HepG2 (cell line): ENCODE data around the gene SLC12A9.
A peak's percentile ranks its signal among the peaks of the same experiment; 100 is the strongest.

Experiments
- EP300 ChIP-seq, 3 experiments: sonication (generic) in 1 of 3; formaldehyde crosslinking in 1 of 3; IDR thresholded peaks; 2 replicates each; pipeline versions ENCODE4 v1.5.1 to v1.6.1; 2011 to 2020; ENCODE audit warnings: low read depth in 2 of 3, low read length in 2 of 3, borderline replicate concordance in 1 of 3, improper control_type of control experiment in 1 of 3, mild to moderate bottlenecking in 1 of 3, missing genetic modification reagents in 1 of 3, moderate library complexity in 1 of 3
- MEIS1 ChIP-seq: sonication (generic); formaldehyde crosslinking; IDR thresholded peaks from 2 replicates; pipeline ENCODE4 v1.9.0; 2021; ENCODE audit warnings: mild to moderate bottlenecking, missing genetic modification reagents, moderate library complexity, borderline replicate concordance
- NFRKB ChIP-seq: fragments of 450-650 bp; IDR thresholded peaks from 2 replicates; pipeline ENCODE4 v1.6.1; 2017
- RAD21 ChIP-seq: fragments of 450-650 bp; formaldehyde crosslinking; IDR thresholded peaks from 2 replicates; pipeline ENCODE4 v1.5.0; 2020; ENCODE audit warnings: mild to moderate bottlenecking
- RELA ChIP-seq: sonication (generic); formaldehyde crosslinking; IDR thresholded peaks from 2 replicates; pipeline ENCODE4 v1.4.0; 2020; ENCODE audit warnings: missing genetic modification reagents
- ZBTB7A ChIP-seq: sonication (generic); formaldehyde crosslinking; IDR thresholded peaks from 2 replicates; pipeline ENCODE4 v1.8.0; 2022; ENCODE audit warnings: mild to moderate bottlenecking, missing genetic modification reagents
- ZNF234 ChIP-seq: sonication (generic); formaldehyde crosslinking; conservative IDR thresholded peaks from 2 replicates; pipeline ENCODE4 v1.5.1; 2020; ENCODE audit warnings: mild to moderate bottlenecking, missing genetic modification reagents
- TF ChIP-seq, protein P1 (sequence below): sonication (generic); formaldehyde crosslinking; IDR thresholded peaks from 2 replicates; pipeline ENCODE4 v1.5.0; 2020; ENCODE audit warnings: mild to moderate bottlenecking, missing genetic modification reagents, moderate library complexity
- TF ChIP-seq, protein P2 (sequence below): sonication (generic); formaldehyde crosslinking; IDR thresholded peaks from 2 replicates; pipeline ENCODE4 v1.4.0; 2020; ENCODE audit warnings: mild to moderate bottlenecking, missing genetic modification reagents
- TF ChIP-seq, protein P3 (sequence below): IDR thresholded peaks from 2 replicates; pipeline ENCODE4 v1.6.1; 2016

DNA sequence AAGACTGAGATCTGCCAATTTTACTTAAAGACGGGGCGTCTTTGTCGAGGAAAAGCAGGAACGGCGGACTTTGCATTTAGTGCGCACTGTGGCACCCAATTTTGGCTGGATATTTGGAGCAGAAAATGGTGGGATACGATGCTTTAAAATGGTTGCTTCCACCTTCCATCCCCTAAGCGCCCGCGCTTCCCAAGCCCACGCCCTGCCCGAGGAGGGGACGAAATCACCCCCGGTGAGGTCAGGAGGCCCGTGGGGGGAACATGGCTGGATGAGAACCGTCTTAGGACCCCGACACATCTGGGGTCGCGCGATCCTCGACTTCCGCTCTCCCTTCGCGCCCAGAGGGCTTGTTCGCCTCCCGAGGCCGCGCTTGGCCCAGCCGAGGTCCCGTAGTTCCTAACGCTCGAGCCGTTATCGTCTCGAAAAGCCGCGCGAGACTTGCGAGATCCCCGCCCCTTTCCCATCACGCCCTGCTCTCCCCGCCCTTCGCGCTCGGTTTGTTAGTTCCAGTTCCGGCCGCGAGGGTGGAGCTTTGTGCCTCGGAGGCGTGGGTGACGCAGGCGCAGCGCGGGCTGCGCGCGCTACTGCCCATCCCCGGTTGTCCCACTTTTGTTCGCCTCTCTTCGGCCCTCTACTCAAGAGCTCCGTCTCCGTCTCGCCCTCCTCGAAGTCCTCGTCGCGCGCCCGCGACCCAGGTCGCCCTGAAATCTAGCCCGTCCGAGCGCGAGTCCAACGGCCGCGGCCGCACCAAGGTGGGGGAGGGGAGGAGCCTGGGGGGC lies 22.3 kb downstream of the SLC12A9 start, which contains the start of gene SRRT:
- peak; percentile 84 for TF ChIP-seq MEIS1 (CRISPR knock-in tag)
- no peak; the same call in 1 of the 2 replicates for TF ChIP-seq RAD21 (CRISPR knock-in tag)
- TF ChIP-seq, protein P1, sequence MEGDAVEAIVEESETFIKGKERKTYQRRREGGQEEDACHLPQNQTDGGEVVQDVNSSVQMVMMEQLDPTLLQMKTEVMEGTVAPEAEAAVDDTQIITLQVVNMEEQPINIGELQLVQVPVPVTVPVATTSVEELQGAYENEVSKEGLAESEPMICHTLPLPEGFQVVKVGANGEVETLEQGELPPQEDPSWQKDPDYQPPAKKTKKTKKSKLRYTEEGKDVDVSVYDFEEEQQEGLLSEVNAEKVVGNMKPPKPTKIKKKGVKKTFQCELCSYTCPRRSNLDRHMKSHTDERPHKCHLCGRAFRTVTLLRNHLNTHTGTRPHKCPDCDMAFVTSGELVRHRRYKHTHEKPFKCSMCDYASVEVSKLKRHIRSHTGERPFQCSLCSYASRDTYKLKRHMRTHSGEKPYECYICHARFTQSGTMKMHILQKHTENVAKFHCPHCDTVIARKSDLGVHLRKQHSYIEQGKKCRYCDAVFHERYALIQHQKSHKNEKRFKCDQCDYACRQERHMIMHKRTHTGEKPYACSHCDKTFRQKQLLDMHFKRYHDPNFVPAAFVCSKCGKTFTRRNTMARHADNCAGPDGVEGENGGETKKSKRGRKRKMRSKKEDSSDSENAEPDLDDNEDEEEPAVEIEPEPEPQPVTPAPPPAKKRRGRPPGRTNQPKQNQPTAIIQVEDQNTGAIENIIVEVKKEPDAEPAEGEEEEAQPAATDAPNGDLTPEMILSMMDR (CRISPR knock-in tag): peak; percentile 16
- TF ChIP-seq, protein P2, sequence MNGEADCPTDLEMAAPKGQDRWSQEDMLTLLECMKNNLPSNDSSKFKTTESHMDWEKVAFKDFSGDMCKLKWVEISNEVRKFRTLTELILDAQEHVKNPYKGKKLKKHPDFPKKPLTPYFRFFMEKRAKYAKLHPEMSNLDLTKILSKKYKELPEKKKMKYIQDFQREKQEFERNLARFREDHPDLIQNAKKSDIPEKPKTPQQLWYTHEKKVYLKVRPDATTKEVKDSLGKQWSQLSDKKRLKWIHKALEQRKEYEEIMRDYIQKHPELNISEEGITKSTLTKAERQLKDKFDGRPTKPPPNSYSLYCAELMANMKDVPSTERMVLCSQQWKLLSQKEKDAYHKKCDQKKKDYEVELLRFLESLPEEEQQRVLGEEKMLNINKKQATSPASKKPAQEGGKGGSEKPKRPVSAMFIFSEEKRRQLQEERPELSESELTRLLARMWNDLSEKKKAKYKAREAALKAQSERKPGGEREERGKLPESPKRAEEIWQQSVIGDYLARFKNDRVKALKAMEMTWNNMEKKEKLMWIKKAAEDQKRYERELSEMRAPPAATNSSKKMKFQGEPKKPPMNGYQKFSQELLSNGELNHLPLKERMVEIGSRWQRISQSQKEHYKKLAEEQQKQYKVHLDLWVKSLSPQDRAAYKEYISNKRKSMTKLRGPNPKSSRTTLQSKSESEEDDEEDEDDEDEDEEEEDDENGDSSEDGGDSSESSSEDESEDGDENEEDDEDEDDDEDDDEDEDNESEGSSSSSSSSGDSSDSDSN (CRISPR knock-in tag): peak; percentile 68
- peak; percentile 85 for TF ChIP-seq ZBTB7A
- peak; percentile 65; the same call in 1 of the 2 replicates for TF ChIP-seq ZNF234
- TF ChIP-seq EP300 (IDR thresholded peaks at IDR 0.05; ENCODE audit: low read depth in 2 of 2, low read length in 2 of 2): peak in 1 of 2 experiments; percentile 29; a peak in 1 of 4 replicates
- no peak for TF ChIP-seq EP300 (CRISPR knock-in tag; IDR thresholded peaks at IDR 0.05; ENCODE audit: borderline replicate concordance)
- no peak for TF ChIP-seq NFRKB
- TF ChIP-seq, protein P3, sequence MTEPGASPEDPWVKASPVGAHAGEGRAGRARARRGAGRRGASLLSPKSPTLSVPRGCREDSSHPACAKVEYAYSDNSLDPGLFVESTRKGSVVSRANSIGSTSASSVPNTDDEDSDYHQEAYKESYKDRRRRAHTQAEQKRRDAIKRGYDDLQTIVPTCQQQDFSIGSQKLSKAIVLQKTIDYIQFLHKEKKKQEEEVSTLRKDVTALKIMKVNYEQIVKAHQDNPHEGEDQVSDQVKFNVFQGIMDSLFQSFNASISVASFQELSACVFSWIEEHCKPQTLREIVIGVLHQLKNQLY (CRISPR knock-in tag): 0 out of 2 replicates have a peak, but pooled peaks have one; percentile 34
- no peak for TF ChIP-seq RELA (CRISPR knock-in tag)
